GM23248 (cell line): ENCODE data around the gene CTNNA3. TPM values are rescaled to one million over a fixed set of nuclear protein-coding genes. Genes with fewer than 3 reads are reported as not detected.

Source experiments
- DNase-seq: peaks from one replicate; pipeline ENCODE4 v3.0.0-alpha.2; 2015
- H2AFZ ChIP-seq: fragments of 200-600 bp; sonication (generic); 2 replicates; pipeline ENCODE4 v1.6.1; 2016; ENCODE audit warnings: antibody characterized with exemption
- H3F3A ChIP-seq: fragments of 200-600 bp; sonication (generic); 2 replicates; pipeline ENCODE4 v1.6.1; 2016; ENCODE audit warnings: mild to moderate bottlenecking, antibody characterized with exemption, mixed run types; ENCODE audit not compliant: insufficient read depth
- H3K27ac ChIP-seq: fragments of 200-600 bp; sonication (generic); 2 replicates; pipeline ENCODE4 v1.5.1; 2016; ENCODE audit warnings: mild to moderate bottlenecking
- H3K27me3 ChIP-seq: fragments of 200-600 bp; sonication (generic); replicated peaks from 2 replicates; pipeline ENCODE4 v1.6.1; 2016; ENCODE audit warnings: mild to moderate bottlenecking; ENCODE audit not compliant: insufficient read depth
- H3K36me3 ChIP-seq: fragments of 200-600 bp; sonication (generic); 2 replicates; pipeline ENCODE4 v1.6.1; 2016; ENCODE audit warnings: low read depth, mild to moderate bottlenecking
- H3K4me1 ChIP-seq: fragments of 200-600 bp; sonication (generic); 2 replicates; pipeline ENCODE4 v1.6.1; 2016; ENCODE audit warnings: mild to moderate bottlenecking; ENCODE audit not compliant: insufficient read depth
- H3K4me2 ChIP-seq: fragments of 200-600 bp; sonication (generic); one replicate; pipeline ENCODE4 v1.6.1; 2016; ENCODE audit warnings: mild to moderate bottlenecking; ENCODE audit not compliant: unreplicated experiment
- H3K4me3 ChIP-seq: fragments of 200-600 bp; sonication (generic); 2 replicates; pipeline ENCODE4 v1.5.1; 2016; ENCODE audit warnings: mild to moderate bottlenecking
- H3K79me2 ChIP-seq: fragments of 200-600 bp; sonication (generic); 2 replicates; pipeline ENCODE4 v1.6.1; 2016; ENCODE audit warnings: mild to moderate bottlenecking; ENCODE audit not compliant: insufficient read depth
- H3K9ac ChIP-seq: fragments of 200-600 bp; sonication (generic); 2 replicates; pipeline ENCODE4 v1.6.1; 2016; ENCODE audit warnings: mild to moderate bottlenecking
- H3K9me2 ChIP-seq: fragments of 200-600 bp; sonication (generic); 2 replicates; pipeline ENCODE4 v1.6.1; 2016; ENCODE audit warnings: mixed run types, mild to moderate bottlenecking, moderate library complexity; ENCODE audit not compliant: insufficient read depth
- H3K9me3 ChIP-seq: fragments of 200-600 bp; sonication (generic); one replicate; pipeline ENCODE4 v1.6.1; 2017; ENCODE audit warnings: low read depth
- H4K20me1 ChIP-seq: fragments of 200-600 bp; sonication (generic); 2 replicates; pipeline ENCODE4 v1.6.0; 2016; ENCODE audit not compliant: insufficient read depth
- EZH2 ChIP-seq: fragments of 200-600 bp; sonication (generic); IDR thresholded peaks from 2 replicates; pipeline ENCODE4 v1.6.1; 2018; ENCODE audit warnings: antibody characterized with exemption, mild to moderate bottlenecking; ENCODE audit not compliant: insufficient read depth, poor library complexity, severe bottlenecking
- EZH2phosphoT487 ChIP-seq: fragments of 200-600 bp; sonication (generic); IDR thresholded peaks from 2 replicates; pipeline ENCODE4 v1.6.1; 2018; ENCODE audit warnings: antibody characterized with exemption, moderate library complexity, mild to moderate bottlenecking, low read depth; ENCODE audit not compliant: insufficient read depth
- WGBS, 2 experiments: methylation state at CpG; one replicate each; pipeline ENCODE4 v1.1.6; 2015 to 2017; ENCODE audit warnings: low lambda C conversion rate in 2 of 2, low coverage in 1 of 2; ENCODE audit errors: missing lambda C conversion rate in 2 of 2; 5-methylcytosine and 5-hydroxymethylcytosine counted together
- in situ Hi-C: fragments of 300-500 bp; cut with MboI; formaldehyde crosslinking; loops from 2 replicates; pipeline ENCODE4 v1.15.0; 2020
- polyA plus RNA-seq: library from polyadenylated mRNA; unstranded; fragments of >200 nt; fragmentation: Nextera tagmentation; extraction: Ambion mirVana; gene quantifications from 2 replicates; pipeline ENCODE4 v1.2.1, GENCODE V29; 2016
- total RNA-seq: library from RNA; depleted of rRNA; stranded (reverse); fragments of >200 nt; shearing (Covaris generic); gene quantifications from 2 replicates; pipeline ENCODE4 v1.2.3, GENCODE V29; 2014

CTNNA3 gene
- total and polyA plus RNA-seq, 2 experiments from 2014 or later = not detected

DNA sequence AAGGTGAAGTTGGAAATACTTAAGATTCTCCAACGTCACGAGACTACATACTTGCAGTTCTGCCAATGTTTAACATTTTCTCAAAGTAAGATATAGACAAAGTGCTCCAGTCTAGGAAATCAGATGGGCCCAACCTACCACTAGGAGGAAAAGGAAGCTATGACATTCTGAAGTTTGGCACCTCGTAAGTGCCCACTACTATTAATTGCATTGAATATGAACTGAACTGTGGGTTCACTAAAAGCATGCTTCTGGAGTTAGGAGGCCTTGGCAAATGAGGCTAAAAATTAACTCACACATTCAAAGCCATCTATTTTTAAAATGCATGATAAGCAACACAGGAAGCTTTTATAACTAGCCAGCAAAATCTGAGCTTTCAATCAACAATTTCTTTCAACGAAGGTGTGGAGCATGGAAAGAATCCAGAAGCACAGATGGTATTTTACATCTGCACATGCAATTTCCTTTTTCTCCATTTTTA, 620.5 kb downstream of the CTNNA3 start:
- DNase-seq = no peak
- no peaks in the 10 kb centered on the region for H3K36me3 ChIP-seq
- TF ChIP-seq EZH2phosphoT487 = no peak
- no peak for TF ChIP-seq EZH2
- H3K9ac ChIP-seq = no peak overlapping the region
- no peak overlapping the region for H2AFZ ChIP-seq
- H3K27ac ChIP-seq = no peak overlapping the region
- no peaks in the 10 kb centered on the region for H3K79me2 ChIP-seq
- H3K9me2 ChIP-seq = no peaks in the 10 kb centered on the region
- WGBS, 2 experiments = 10 to 16% methylated on average over 4 of the region's 4 CpGs
- H3K27me3 ChIP-seq = no peaks in the 10 kb centered on the region
- H3K4me2 ChIP-seq = no peak overlapping the region
- H3K4me1 ChIP-seq = no peaks in the 10 kb centered on the region
- no peaks in the 10 kb centered on the region for H3K9me3 ChIP-seq
- no peaks in the 10 kb centered on the region for H4K20me1 ChIP-seq
- no peak overlapping the region for H3K4me3 ChIP-seq
- in situ Hi-C loops = no loop called here
- no peaks in the 10 kb centered on the region for H3F3A ChIP-seq

DNA sequence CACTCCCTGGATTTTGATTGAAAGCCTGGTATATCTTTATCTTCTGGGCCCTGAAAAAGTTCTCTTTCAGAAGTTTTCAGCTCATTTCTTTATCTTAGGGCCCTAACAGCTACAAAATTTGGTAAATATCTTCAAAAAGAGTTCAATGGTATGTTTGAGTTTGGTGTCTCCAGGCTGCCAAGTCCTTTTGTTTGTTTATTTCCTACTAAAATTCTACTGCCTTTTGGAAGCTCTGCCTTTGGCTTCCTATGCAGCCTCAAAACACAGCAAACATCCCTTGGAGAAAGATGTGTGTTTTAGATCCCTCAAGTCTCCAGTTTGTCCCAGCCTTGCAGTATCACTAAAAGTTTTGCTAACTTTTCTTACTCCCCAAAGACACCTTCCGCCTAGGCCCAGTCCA, 623.3 kb downstream of the CTNNA3 start:
- Histone ChIP-seq H3K4me3 (no peak overlapping the region), H4K20me1 (no peaks in the 10 kb centered on the region), H3K9ac (no peak overlapping the region), H3K79me2 (no peaks in the 10 kb centered on the region), H3K27ac (no peak overlapping the region), H3K4me1 (no peaks in the 10 kb centered on the region), H3K9me2 (no peaks in the 10 kb centered on the region), H3K36me3 (no peaks in the 10 kb centered on the region), H2AFZ (no peak overlapping the region), H3K4me2 (no peak overlapping the region), H3K27me3 (no peaks in the 10 kb centered on the region), H3K9me3 (no peaks in the 10 kb centered on the region), H3F3A (no peaks in the 10 kb centered on the region)
- DNase-seq = no peak
- in situ Hi-C loops = no loop called here
- no peak for TF ChIP-seq EZH2
- no peak for TF ChIP-seq EZH2phosphoT487
- 31 to 41% methylated on average over 1 of the region's 1 CpG for WGBS, 2 experiments

DNA sequence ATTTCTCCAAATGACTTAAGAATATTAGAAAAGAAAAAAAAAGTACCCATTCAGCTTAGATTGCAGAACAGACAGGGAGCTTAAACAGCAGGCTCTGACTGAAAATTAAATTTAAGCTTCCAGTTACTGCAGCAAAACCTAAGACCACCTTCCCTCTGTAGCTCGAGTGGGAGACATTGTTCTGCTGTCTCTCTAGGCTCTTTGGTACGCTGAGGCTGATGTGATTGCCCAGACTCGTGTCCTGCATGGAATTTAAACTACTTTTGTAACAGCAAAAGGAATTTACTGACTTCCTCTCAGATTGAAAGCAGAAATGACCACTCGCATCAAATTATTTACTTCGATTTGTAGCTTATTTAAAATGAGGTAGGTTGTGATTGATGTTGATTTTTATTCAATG, 645.6 kb downstream of the CTNNA3 start:
- Histone ChIP-seq H3F3A (no peaks in the 10 kb centered on the region), H3K79me2 (no peaks in the 10 kb centered on the region), H3K4me1 (no peaks in the 10 kb centered on the region), H2AFZ (no peak overlapping the region), H3K36me3 (no peaks in the 10 kb centered on the region), H3K9me2 (no peaks in the 10 kb centered on the region), H3K4me2 (no peak overlapping the region), H3K27ac (no peak overlapping the region), H3K9me3 (no peaks in the 10 kb centered on the region), H3K4me3 (no peak overlapping the region), H3K27me3 (no peaks in the 10 kb centered on the region), H3K9ac (no peak overlapping the region), H4K20me1 (no peaks in the 10 kb centered on the region)
- WGBS, 2 experiments = 18 to 23% methylated on average over 5 of the region's 5 CpGs
- in situ Hi-C loops = no loop called here
- no peak for DNase-seq
- TF ChIP-seq EZH2 (no peak), EZH2phosphoT487 (no peak)

DNA sequence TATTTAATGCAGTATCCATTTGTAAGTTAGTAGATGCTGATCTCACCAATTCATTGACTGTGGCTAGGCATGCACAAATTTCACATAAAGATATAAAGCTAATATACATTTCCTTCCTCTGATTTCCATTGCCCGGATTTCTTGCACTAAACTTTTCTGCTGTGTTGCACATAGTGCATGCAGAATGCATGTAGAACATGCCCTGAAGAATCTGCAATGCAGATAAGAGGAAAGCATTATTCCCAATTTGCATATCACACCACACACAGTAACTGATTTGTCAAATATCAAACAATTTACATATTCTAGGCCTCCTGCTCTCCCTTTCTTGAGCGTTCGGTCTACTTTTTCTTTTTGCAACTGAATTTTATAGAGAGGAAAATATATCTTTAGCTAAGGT, 646.0 kb downstream of the CTNNA3 start:
- Histone ChIP-seq H3K9me2 (no peaks in the 10 kb centered on the region), H3K9ac (no peak overlapping the region), H3K79me2 (no peaks in the 10 kb centered on the region), H3K4me2 (no peak overlapping the region), H4K20me1 (no peaks in the 10 kb centered on the region), H3F3A (no peaks in the 10 kb centered on the region), H3K9me3 (no peaks in the 10 kb centered on the region), H2AFZ (no peak overlapping the region), H3K4me1 (no peaks in the 10 kb centered on the region), H3K36me3 (no peaks in the 10 kb centered on the region), H3K27ac (no peak overlapping the region), H3K4me3 (no peak overlapping the region), H3K27me3 (no peaks in the 10 kb centered on the region)
- TF ChIP-seq EZH2phosphoT487 (no peak), EZH2 (no peak)
- no peak for DNase-seq
- 27 to 31% methylated on average over 3 of the region's 3 CpGs for WGBS, 2 experiments
- in situ Hi-C loops = no loop called here

DNA sequence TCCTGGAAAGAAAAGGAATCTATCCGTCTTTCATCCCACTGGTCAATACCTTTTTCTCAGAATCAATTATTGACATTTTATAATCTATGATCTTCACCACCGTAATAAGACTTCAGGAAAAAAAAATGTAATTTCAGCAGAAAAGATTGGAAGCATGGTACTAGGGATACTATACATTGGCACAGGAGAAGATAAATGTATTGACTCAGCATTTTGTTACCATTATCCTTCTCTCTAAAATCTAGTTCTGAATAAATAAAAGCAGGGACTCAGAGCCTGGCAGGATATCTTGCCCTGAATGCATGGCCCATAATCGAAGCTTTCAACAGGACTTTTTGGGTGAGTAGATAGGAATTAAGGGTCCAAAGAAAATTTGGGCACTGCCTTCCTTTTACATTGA, 649.5 kb downstream of the CTNNA3 start:
- Histone ChIP-seq H3K4me2 (no peak overlapping the region), H4K20me1 (no peaks in the 10 kb centered on the region), H3K36me3 (no peaks in the 10 kb centered on the region), H3K9me3 (no peaks in the 10 kb centered on the region), H3K4me1 (no peaks in the 10 kb centered on the region), H2AFZ (no peak overlapping the region), H3K27me3 (no peaks in the 10 kb centered on the region), H3F3A (no peaks in the 10 kb centered on the region), H3K79me2 (no peaks in the 10 kb centered on the region), H3K4me3 (no peak overlapping the region), H3K27ac (no peak overlapping the region), H3K9ac (no peak overlapping the region), H3K9me2 (no peaks in the 10 kb centered on the region)
- TF ChIP-seq EZH2phosphoT487 = no peak
- TF ChIP-seq EZH2 = no peak
- WGBS, 2 experiments = 31 to 36% methylated on average over 3 of the region's 3 CpGs
- in situ Hi-C loops = no loop called here
- no peak for DNase-seq
